Measurements from ENCODE around the gene BAD. TPM values are rescaled to one million over a fixed set of nuclear protein-coding genes. Genes with fewer than 3 reads are reported as not detected.

BAD gene
- total and polyA plus RNA-seq, 10 of the 15 experiments (the other 5 are each of a cell fraction or from before 2014, with no cell fraction given), result 1.5 to 67.2 (median 39.6) TPM

DNA sequence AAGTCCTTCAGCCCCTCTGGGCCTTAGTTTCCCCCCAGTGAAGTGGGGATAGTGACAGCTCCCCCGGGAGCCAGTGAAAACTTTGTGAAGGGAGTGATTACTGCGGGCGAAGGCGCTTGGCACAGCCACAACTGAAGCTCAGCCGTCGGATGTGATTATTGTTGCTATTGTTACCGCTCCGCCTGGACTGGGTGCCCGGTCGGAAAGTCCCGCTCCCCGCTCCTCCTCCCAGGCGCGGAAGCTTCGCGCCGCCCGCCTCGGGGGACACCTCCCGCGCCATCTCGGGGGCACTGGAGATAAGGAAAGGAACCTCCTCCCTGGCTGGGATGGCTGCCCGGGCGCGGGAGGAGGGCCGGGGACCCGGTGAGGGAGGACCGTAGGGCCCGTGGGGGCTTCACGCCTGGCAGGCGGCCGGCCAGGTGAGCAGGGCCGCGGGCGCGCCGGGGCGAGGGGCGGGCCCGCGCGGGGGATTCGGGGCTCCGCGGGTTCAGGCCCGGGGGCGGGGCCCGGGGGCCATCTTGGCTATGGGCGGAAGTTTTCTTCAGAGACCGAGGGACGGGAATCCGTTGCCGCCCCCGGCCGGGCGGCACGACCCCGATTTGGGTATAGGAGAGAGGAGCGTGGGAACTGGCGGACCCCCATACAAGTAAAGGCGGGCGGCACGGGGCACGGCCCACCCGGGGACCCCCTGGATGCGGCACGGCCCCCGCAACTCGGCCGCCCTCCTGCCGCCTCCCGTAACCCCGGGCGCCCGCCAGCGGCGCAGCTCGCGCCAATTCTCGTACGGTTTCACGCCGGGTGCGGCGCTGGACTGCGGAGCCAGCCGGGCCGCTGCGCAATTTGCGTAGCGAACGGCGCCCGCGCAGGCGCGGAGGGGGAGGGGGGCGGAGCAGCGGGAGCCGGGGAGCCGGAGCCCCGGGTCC lies 758 bp upstream of the BAD start, which contains the start of gene GPR137 (continued):
- peak; percentile 73 for TF ChIP-seq SIX5 (IDR thresholded peaks at IDR 0.05; ENCODE audit: low read depth, low read length, severe bottlenecking)
- no peak; the same call in 1 of the 2 replicates for TF ChIP-seq STAT1 (conservative IDR thresholded peaks at IDR 0.05)

GRCh38 chr11:64283092-64283491 lies 1.4 kb downstream of the BAD start:
- no peak overlapping the region for H3K27ac ChIP-seq (ENCODE audit: control insufficient read depth, insufficient read depth)
- H3K4me3 ChIP-seq, result 0 out of 2 replicates have a peak overlapping the region, but pooled peaks have one; percentile 86
- 100% methylated on average over 3 of the region's 3 CpGs for WGBS (ENCODE audit: insufficient coverage, insufficient replicate concordance, low lambda C conversion rate, missing lambda C conversion rate)
- TF ChIP-seq POLR2AphosphoS2 (IDR thresholded peaks at IDR 0.05; ENCODE audit: low read depth, low read length) (no peak), KDM1A (IDR thresholded peaks at IDR 0.05; ENCODE audit: borderline replicate concordance) (no peak), EED (IDR thresholded peaks at IDR 0.05; ENCODE audit: low read depth) (no peak), TARDBP (IDR thresholded peaks at IDR 0.05; ENCODE audit: borderline replicate concordance) (no peak), SP1 (IDR thresholded peaks at IDR 0.05; ENCODE audit: low read depth, low read length) (no peak), MEF2B (IDR thresholded peaks at IDR 0.05; ENCODE audit: partially characterized antibody, poor library complexity, severe bottlenecking) (no peak), CHD1 (IDR thresholded peaks at IDR 0.05; ENCODE audit: low read depth, low read length) (no peak), E2F4 (IDR thresholded peaks at IDR 0.05; ENCODE audit: low read depth, low read length) (no peak), TCF12 (IDR thresholded peaks at IDR 0.05; ENCODE audit: low read depth, low read length) (no peak), ESRRA (IDR thresholded peaks at IDR 0.05; ENCODE audit: low read length) (no peak)
- TF ChIP-seq, protein P1, sequence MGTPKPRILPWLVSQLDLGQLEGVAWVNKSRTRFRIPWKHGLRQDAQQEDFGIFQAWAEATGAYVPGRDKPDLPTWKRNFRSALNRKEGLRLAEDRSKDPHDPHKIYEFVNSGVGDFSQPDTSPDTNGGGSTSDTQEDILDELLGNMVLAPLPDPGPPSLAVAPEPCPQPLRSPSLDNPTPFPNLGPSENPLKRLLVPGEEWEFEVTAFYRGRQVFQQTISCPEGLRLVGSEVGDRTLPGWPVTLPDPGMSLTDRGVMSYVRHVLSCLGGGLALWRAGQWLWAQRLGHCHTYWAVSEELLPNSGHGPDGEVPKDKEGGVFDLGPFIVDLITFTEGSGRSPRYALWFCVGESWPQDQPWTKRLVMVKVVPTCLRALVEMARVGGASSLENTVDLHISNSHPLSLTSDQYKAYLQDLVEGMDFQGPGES (IDR thresholded peaks at IDR 0.05), result no peak
- TF ChIP-seq, protein P2, sequence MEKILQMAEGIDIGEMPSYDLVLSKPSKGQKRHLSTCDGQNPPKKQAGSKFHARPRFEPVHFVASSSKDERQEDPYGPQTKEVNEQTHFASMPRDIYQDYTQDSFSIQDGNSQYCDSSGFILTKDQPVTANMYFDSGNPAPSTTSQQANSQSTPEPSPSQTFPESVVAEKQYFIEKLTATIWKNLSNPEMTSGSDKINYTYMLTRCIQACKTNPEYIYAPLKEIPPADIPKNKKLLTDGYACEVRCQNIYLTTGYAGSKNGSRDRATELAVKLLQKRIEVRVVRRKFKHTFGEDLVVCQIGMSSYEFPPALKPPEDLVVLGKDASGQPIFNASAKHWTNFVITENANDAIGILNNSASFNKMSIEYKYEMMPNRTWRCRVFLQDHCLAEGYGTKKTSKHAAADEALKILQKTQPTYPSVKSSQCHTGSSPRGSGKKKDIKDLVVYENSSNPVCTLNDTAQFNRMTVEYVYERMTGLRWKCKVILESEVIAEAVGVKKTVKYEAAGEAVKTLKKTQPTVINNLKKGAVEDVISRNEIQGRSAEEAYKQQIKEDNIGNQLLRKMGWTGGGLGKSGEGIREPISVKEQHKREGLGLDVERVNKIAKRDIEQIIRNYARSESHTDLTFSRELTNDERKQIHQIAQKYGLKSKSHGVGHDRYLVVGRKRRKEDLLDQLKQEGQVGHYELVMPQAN (conservative IDR thresholded peaks at IDR 0.05), result no peak

More at GRCh38 chr11:64283092-64283491, 1.4 kb downstream of the BAD start:
- ATAC-seq, result no peak
- no peak for DNase-seq (ENCODE audit: low read depth, low spot score)
- Histone ChIP-seq H3K9me3 (replicated peaks; ENCODE audit: control insufficient read depth, insufficient read depth, low read length) (no peaks in the 10 kb centered on the region), H4K20me1 (ENCODE audit: control insufficient read depth, insufficient read depth) (no peaks in the 10 kb centered on the region; the same call in 1 of the 2 replicates), H3K79me2 (ENCODE audit: control insufficient read depth, insufficient read depth, low read length) (peaks cover 15% of the 10 kb centered on the region), H2AFZ (ENCODE audit: control insufficient read depth, low read depth, low read length) (no peak overlapping the region), H3K4me2 (ENCODE audit: control insufficient read depth, insufficient read depth) (no peak overlapping the region), H3K9ac (ENCODE audit: control insufficient read depth, insufficient read depth, low read length) (no peak overlapping the region), H3K36me3 (ENCODE audit: control insufficient read depth in 2 of 2, insufficient read depth in 2 of 2, low read length in 1 of 2) (peaks cover 0 to 2% of the 10 kb centered on the region in 2 experiments; a peak in 2 of 4 replicates), H3K27me3 (replicated peaks in 1 of 2; ENCODE audit: control insufficient read depth in 2 of 2, insufficient read depth in 2 of 2, low read length in 1 of 2) (no peaks in the 10 kb centered on the region), H3K4me1 (ENCODE audit: control insufficient read depth, insufficient read depth, low read length) (peaks cover 7% of the 10 kb centered on the region)
- ChIA-PET POLR2A (interaction anchor here (0.6 to 6.2 kb wide), 5 partner anchors 12 to 102 kb away, joined by 3 to 92 read pairs (median 9); partner anchors contain the start of genes FERMT3, PRDX5 and TRMT112), RAD21 (ENCODE audit: unreplicated experiment) (interaction anchor here (0.7 to 2.7 kb wide), 5 partner anchors 12 to 72 kb away, joined by 3 to 10 read pairs (median 3); partner anchors contain the start of gene CATSPERZ), SMC1A (ENCODE audit: uncharacterized antibody, unreplicated experiment) (interaction anchor here (1.4 to 3.5 kb wide), 5 partner anchors 11 to 77 kb away, joined by 5 to 16 read pairs (median 7); partner anchors contain the start of genes CATSPERZ, FERMT3, PRDX5 and TRMT112), CTCF (interaction anchor here (0.6 to 5.5 kb wide), 7 partner anchors 9 to 77 kb away, joined by 3 to 46 read pairs (median 4); partner anchors contain the start of genes CATSPERZ, ESRRA, FERMT3 and PLCB3)
- intact Hi-C loops (cut with micrococcal nuclease; ENCODE audit: unreplicated experiment), result no loop called here
- BruUV-seq (replicated peaks), result no TSS peak
- in situ Hi-C loops (cut with MboI), result no loop called here
- no peak for FAIRE-seq
